Astrocyte of the cerebellum (primary cell): ENCODE measurements around the gene PLCG1.

Source experiments
- DNase-seq: peaks from one replicate; pipeline ENCODE4 v3.0.0-alpha.2; 2011; ENCODE audit warnings: low read depth
- H3K4me3 ChIP-seq: 2 replicates; pipeline ENCODE4 v1.5.1; 2011; ENCODE audit warnings: mild to moderate bottlenecking, low read depth, low read length, moderate library complexity
- CTCF ChIP-seq: IDR thresholded peaks from 2 replicates; pipeline ENCODE4 v1.5.1; 2012; ENCODE audit warnings: low read length, low read depth, moderate library complexity, mild to moderate bottlenecking; ENCODE audit errors: missing control alignments
- in situ Hi-C: cut with HindIII; loops from 2 replicates; pipeline ENCODE4 v1.10.0; 2017; ENCODE audit warnings: low sequenced_read_pairs

Gene PLCG1

GRCh38 chr20:41152108-41152757 is 14.9 kb downstream of the PLCG1 start:
- no peak for DNase-seq
- in situ Hi-C loops: no loop called here
- no peak for TF ChIP-seq CTCF
- no peak overlapping the region for H3K4me3 ChIP-seq

GRCh38 chr20:41154436-41155176 is 17.3 kb downstream of the PLCG1 start:
- DNase-seq: no peak
- no peak overlapping the region for H3K4me3 ChIP-seq
- in situ Hi-C loops: no loop called here
- no peak for TF ChIP-seq CTCF

GRCh38 chr20:41155261-41155660 is 17.9 kb downstream of the PLCG1 start:
- DNase-seq: no peak
- no peak overlapping the region for H3K4me3 ChIP-seq
- in situ Hi-C loops: no loop called here
- TF ChIP-seq CTCF: no peak

GRCh38 chr20:41158082-41158625 is 20.8 kb downstream of the PLCG1 start:
- no peak overlapping the region for H3K4me3 ChIP-seq
- TF ChIP-seq CTCF: no peak
- in situ Hi-C loops: no loop called here
- no peak for DNase-seq

- in situ Hi-C loops: no loop called here
- TF ChIP-seq CTCF: no peak
- DNase-seq: no peak
- no peak overlapping the region for H3K4me3 ChIP-seq
These were observed 22.2 kb downstream of the PLCG1 start for GRCh38 chr20:41159547-41159946.

- no peak overlapping the region for H3K4me3 ChIP-seq
- no peak for TF ChIP-seq CTCF
- in situ Hi-C loops: no loop called here
- DNase-seq: no peak
These were observed 23.3 kb downstream of the PLCG1 start for GRCh38 chr20:41160686-41161085.
